ENCODE data around the gene NFIC.
"Not testable (repeated sequence)": the region's sequence is repeated elsewhere in the genome, so short reads cannot be mapped to it uniquely, and the experiment has no call there.

Gene NFIC

DNA sequence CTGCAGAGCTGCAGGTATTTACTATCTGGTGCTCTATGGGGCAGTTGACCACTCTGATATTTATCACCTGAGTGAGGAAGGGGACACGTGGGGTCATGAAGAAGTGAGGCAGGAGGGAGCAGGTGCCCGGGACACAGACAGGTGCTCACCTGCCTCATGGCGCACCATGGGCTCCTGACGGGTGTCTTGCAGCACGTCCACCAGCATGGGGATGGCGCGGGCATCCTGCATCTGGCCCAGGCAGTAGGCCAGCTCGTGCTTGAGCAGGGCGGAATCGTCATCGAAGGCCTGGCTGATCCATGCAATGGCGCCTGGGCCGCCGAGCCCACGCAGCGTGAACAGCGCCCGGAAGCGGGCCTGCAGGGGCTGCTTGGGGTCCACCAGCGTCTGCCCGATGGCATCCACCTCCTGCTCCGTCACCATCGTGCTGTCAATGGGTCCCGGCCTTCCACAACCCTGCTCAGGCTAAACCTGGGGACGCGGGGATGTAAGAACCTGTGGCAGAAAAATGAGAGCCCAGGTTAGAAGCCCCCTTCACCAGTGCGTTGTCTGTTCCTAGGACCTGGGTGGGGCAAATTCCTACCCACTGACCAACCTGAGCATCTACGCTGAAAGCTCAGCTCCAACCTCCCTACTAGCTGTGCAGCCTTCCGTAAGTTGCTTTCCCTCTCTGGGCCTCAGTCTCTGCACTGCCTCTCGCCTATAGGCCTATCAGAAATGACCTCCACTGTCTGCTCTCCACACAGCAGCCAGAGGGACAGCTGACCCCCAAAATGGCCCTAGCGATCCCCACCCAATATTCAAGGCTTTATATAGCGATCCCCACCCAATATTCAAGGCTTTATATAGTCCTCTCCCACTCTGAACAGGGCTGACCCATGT is 130.2 kb downstream of the NFIC start:
- DNase-seq: no peak

DNA sequence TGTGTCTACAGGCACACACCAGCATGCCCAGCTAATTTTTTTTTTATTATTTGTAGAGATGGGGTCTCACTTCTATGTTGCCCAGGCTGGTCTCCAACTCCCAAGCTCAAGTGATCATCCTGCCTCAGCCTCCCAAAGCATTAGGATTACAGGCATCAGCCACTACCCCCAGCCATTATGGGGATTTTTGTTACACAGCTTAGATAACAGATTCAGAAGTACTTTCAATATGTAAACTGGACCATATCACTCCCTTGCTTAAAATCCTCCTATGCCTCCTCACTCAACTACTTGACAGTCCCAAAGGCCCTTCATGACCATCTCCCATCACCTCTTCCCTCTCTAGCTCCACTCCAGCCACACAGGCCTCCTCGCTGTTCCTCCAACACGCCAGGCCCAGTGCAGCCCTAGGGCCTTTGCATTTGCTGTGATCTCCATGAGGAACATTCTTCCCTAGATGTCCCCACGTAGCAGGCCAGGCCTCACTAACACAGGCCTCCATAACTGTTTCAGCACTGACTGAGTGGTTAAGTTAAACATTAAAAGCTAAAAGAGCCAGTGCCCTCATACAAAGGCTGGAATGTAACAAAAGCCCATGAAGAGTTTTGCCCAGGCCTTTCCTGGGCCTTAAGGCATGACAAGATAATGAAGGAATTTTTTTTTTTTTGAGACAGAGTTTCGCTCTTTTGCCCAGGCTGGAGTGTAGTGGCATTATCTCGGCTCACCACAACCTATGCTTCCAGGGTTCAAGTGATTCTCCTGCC is 131.6 kb downstream of the NFIC start:
- no peak for DNase-seq

DNA sequence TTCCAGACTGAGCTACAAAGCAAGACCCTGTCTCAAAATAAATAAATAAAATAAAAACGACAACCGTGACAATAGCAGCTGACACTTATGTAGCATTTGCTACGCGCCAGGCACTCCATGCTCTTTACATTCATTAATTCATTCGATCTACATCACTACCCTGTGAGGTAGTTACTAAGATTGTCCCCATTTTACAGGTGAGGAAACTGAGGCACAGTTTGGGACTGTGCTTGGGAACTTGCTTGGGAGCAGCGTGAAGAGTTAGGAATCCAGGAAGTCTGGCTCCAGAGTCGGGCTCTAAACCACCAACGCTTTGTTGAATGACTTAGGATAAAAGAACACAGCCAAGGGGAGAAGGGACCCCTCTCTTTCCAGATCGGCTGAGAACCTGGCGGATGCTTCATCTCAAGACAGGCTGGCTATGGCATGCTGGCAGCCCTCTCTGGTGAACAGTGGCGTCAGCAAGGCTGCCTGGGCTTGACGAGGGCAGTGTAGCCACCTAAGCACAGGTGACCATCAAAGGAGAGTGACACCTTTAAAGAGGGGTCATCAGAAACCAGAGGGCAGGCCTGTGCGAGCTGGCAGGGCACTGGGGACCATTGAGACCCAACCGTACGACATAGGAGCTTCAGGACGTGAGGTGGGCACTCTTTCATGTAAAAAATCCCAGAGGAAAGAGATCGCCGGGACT is 133.5 kb downstream of the NFIC start:
- no peak for DNase-seq

DNA sequence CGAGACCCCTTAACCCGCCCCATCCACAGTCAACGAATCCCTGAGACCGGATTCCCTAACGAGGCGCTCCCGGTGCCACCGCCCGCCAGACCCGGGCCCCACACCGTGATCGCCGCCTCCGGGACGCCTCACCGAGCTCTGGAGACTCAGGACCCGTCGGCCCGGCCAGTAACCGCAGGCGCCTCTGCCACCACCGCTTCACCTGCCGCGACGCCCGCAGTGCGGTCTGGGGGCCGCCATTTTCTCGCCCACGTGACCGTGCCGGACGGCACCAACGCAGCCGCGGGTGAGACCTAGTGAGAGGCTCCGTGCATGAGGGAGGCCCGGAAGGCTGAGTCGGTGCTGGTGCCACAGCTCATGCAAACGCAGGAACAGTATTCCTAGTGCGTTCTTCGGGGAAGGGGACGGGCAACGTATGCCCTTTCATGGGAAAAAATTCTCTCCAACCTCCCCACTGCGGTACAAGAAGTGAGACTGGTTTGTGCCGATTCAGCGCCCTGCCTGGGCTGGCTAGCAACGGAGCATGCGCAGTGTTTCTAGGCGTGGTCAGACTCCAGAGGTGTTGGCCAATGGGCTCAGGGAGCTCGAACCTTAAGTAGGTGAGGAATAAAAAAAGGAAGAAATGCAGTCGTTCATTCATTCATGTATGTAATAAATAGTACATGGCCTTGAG is 134.2 kb downstream of the NFIC start, which contains the start of gene DOHH:
TSS of gene DOHH (minus strand) at position 246 of the 673 bp plus-strand sequence. CDS start 3,860 bp downstream, outside the sequence.
- DNase-seq: peak; percentile 93

DNA sequence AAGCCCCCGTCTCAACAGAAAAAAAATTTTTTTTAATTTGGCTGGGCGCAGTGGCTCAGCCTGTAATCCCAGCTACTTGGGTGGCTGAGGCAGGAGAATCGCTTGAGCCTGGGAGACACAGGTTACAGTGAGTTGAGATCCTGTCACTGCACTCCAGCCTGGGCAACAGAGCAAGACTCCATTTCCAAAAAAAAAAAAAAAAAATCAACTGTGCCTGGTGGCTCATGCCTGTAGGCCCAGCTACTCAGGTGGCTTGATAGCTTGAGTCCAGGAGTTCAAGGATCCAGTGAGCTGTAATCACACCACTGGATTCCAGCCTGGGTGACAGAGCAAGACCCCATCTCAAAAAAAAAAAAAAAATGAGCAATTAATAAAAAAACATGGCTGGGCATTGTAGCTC is 135.4 kb downstream of the NFIC start:
- DNase-seq: no peak

DNA sequence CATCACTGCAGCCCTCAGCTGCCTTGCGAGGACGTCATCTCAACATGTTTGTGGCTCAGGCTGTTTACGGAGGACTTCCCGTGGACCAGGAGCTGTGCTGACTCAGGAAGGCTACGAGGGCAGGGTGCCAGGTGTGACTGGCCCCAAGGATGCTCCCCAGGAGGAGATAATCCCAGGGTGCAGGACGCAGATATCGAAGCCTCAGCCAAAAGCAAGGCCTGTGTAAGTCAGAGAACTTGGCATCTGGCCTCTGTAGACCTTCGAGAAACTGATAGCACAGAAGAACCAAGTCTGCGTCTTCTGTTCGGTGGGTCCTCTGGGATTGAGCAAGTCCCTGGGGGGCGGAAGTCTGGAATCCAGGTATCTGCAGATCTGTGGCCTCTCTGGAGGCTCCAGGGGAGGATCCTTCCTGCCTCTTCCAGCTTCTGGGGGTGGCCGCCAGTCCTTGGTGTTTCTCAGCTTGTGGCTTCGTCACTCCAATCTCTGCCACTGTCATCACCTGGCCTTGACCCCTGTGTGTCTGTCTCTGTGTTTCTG is 136.7 kb downstream of the NFIC start:
- DNase-seq: no peak

DNA sequence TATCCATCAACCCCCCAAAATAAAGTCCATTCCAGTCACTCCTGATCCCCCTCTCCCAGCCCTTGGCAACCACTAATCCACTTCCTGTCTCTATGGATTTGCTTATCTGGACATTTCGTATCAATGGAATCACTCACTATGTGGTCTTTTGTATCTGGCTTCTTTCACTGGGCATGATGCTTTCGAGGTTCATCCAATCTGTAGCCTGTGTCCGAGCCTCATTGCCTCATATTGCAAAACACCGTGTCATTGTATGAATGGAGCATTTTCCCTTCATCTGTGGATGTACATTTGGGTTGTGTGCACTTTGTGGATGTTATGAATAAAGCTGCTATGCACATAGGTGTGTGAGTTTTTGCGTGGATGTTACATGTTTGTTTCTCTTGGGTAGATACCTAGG is 138.4 kb downstream of the NFIC start:
- DNase-seq: no peak

DNA sequence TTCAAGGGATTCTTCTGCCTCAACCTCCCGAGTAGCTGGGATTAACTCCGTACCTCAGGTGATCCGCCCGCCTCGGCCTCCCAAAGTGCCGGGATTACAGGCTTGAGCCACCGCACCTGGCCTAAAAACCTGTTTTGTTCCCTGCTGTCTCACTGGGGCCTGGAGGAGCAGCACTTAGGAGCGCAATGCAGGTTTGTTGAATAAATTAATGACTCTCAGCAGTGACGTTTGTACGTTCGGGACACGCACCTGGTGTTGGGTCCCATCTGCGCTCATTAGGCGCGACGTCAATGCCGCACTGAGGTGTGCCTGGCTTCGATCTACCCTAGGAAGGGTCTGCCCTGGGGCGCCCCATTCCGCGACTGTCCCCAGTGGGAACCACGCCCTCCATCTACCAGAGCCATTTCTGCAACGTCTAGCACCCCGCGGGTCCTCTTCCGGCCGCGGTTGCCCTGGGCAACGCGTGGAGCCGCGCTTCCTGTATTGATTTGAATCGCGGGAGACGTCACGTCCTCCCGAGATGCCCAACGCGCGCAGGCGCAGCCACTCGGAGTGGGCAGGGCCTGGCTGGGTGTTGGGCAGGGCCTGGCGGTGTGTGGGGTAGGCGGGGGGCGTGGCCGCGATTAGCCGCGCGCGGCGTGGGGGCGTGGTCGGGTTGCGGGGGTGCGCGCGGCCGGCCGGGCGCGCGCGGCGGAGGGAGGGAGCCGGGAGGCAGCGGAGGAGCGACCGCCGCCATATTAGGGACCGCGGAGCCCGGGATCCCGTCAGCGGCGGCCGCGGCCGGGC is 139.4 kb downstream of the NFIC start, which contains the start of gene FZR1:
TSS of gene FZR1 (plus strand) at position 714 of the 786 bp plus-strand sequence. CDS start 16,679 bp downstream, outside the sequence.
- peak; percentile 100 for DNase-seq

DNA sequence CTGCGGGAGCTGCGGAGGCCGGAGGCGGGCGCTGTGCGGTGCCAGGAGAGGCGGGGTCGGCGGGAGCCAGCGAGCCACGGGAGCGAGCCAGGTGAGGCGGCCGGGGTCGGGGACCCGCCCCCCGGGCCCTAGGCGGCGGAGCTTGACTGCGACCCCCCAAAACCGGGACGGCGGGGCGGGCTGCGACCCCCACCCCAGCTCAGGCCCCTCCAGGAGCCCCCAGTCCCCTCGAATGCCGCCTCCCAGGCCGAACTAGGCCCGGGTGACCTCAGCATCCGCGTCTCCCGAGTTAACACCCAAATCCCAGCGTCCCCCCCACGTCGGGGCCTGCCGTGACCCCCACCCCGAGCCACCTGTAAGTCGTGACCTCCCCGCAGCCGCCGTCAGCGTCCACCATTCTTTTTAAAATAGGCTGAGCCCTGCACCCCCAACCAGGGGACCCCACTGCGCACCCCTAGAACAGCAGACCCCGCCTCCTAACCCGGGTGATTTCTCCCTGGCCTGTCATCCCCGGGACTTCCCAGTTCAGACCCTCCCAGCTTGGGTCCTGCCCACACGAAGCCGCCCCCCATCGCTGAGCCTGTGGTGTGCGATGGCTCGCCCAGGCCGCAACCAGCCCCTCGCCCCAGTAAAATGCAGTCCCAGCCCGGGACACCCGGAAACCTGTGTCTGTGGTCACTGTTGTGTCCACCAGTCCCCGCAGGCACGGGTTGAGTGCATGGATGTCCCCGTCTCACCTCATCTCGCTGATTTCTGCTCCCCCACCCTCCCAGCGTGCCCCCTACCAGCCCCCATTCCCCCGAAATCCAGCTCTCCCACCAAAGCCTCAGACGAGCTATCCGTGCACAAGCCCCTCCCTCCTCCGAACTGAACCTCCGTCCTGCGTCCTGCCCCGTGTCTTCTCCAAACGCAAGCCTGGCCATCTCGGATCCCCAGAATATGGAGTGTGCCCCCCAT is 140.3 kb downstream of the NFIC start:
- DNase-seq: peak; percentile 17

DNA sequence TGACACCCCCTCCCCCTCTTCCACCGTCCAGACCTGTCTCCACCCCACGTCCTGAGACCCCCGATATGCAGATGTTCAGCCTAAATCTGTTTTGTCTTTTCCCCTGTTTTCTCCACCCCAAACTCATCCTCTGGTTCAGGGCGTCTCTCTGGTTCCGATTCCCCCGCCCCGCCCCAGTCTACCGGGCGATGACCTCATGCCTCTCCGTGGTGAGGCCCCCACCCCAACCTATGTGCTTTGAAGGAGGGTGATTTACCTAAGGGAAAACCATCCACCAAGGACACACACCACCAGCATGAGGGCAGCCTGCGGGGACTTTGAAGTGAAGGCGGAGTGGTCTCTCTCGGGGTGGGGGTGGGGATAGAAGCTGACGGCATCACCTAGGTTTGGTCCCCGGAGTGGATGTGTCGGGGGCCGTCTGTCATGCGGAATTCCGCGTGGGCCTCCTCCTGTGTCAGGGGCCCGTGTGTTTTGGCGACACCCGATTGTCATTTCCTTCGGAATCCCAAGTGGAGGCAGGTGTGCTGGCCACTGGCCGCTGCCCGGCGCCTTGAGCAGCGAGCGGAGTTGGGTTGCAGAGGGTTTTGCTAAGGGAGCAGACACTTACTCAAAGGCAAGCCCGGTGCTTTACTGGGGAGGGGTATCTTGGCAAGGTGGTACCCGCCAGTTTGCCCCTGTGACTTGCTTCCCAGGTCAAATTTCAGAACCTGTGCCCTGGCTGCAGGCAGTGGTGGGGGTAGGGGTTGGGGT is 141.2 kb downstream of the NFIC start:
- DNase-seq: peak; percentile 40

DNA sequence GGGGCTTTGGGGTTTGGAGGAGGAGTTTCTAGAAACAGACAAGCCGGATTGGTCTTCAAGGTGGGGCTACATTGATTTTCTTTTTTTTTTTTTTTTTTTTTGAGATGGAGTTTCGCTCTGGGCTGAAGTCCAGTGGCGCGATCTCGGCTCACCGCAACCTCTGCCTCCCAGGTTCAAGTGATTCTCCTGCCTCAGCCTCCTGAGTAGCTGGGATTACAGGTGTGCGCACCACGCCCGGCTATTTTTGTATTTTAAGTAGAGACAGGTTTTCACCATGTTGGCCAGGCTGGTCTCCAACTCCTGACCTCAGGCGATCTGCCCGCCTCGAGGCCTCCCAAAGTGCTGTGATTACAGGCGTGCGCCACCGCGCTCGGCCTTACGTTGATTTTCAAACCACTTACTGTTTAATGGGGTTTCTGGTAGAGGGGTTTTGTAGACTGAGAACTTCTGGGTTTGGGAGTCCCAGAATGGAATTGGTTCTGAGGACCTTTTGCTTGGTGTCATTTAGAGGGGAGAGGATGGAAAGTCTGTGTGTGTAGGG is 141.8 kb downstream of the NFIC start:
- DNase-seq: not testable (repeated sequence)

DNA sequence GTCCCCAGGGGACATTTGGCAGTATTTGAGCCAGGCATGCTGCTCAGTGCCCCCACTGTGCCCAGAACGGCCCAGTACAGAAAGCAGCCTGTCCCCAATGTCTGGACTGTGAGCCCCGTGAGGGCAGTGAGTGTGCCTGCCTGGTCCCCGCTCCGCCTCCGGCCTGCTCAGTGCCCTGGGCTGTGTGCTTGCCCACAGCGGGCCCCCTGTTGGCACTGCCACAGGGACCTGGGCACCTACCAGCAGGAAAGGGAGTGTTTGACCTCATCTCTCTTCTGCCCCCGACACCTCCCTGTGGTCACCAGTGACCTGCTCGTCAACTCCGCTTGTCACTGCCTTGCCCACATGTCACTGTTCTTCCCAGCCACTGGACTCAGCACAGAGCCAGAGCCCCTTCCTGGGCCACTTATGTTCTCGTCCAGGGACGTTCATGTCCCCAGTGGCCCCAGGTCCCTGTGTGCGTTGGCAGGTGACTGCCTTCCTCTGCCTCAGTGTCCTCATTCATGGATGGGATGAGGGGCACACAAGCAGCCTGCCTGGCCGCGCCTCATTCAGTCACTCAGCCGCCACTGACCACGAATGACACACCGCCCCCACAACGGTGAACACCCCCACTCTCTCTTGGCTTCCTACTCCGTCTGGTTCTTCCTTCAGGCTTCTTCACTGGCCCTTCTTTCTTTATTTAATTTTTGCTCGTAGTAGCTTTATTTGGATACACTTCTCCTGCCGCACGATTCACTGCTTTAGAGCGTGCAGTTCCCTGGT is 142.6 kb downstream of the NFIC start:
- no peak for DNase-seq

DNA sequence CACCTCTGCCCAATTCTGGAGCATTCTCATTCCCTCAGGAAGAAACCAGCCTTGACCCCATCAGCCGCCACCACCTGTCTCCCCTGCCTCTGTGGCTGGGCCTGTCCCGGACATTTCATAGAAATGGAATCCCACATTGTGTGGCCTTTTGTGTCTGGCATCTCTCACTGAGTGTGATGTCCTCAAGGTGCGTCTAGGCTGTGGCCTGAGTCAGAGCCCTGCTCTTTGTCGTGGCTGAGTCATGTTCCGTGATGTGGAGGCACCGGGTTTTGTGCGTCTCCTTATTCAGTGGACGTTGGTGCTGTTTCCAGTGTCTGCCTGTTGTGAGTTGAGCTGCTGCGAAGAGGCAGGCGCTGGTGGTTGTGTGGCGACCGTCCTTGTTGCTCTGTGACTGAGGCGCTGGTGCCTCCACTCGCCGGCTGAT is 143.2 kb downstream of the NFIC start:
- DNase-seq: no peak

DNA sequence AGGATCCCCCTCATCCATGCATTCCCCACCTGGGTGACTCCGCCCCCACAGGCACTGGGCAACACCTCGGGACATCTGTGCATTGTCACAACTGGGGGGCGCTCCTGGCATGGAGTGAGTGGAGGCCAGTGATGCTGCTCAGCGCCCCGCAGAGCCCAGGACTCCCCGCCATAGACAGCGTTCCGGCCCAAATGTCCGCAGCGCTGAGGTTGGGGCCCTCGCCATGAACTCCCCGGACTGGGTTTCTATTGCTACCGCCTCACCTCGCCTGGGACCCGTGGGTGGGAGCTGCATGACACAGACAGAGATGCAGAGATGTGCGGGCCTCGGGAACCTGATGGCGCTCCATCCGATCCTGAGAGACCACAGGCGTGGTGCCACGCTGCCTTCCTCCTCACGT is 144.3 kb downstream of the NFIC start:
- DNase-seq: no peak

DNA sequence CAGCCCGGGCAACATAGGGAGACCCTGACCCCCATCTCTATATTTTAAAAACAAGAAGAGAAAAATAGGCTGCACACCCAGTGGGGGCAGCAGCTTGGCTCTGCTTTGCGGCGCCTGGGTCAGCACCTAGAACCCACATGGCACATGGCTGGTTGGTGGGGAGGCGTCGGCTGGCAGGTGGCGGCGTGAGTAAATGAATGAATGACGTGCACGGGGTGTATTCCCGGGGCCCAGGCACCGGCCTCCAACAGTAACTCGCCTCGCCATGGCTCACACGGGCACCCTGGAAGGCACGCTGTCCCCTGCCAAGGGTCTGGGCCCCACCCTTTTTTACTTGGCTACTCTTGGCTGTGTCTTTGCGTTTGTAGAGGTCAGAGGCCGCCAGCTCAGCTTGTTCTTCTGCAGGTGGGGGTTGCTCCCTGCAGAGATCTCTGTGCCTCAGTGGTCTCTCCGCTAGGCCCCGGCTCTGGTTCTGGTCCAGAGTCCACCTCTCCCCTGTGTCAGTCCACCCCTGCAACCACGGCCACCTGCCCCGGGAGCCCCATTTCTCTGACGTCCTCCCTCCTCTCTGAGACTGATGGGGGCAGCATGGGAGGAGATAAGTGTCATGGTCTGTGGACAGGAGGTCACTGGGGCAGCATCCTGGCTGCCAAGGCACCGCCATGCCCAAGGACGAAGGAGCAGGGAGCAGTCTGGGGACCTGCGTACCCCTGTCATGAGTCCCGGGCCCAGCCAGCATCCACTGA is 145.3 kb downstream of the NFIC start:
- no peak for DNase-seq

DNA sequence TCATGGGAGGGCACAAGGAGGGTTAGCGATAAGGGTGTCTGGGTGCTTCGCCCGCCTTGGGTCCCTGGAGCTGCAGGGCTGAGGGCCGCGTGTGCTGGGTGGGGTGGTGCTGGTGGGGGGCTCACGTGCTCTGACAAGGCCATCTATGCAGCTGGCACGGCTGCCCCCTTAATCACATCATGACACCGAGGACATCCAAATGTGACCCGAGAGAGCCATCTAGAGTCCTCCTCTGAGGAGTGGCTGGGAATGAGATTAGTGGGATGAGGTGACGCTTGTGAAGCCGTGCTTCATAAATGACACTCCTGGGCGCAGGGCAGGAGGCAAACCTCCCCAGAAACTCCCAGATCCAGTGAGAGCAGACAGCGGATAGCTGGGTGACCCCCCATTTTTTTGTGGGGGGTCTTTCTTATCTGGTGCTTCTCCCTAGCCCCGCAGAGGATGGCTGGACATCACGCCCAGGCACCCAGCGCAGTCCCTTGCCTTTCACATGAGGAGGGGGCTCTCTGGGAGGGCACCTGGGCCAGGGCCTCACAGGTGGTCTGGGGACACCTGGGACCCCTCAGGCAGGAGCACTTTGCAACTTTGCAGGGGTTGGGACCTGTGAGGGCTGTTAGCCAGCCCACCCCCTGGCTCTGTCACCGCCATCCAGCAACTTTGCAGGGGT is 146.3 kb downstream of the NFIC start:
- no peak for DNase-seq
